ENCODE results near the gene AIFM2.
"Not testable (repeated sequence)": the region's sequence is repeated elsewhere in the genome, so short reads cannot be mapped to it uniquely, and the experiment has no call there.

- not testable (repeated sequence) for TF ChIP-seq ZNF8 (CRISPR knock-in tag; IDR thresholded peaks at IDR 0.05); TSHZ2 (CRISPR knock-in tag; IDR thresholded peaks at IDR 0.05); BACH2 (CRISPR knock-in tag; IDR thresholded peaks at IDR 0.05; ENCODE audit: borderline replicate concordance); CREB5 (CRISPR knock-in tag; IDR thresholded peaks at IDR 0.05; ENCODE audit: low read depth); ZFP30 (CRISPR knock-in tag; IDR thresholded peaks at IDR 0.05); ZC3H10 (CRISPR knock-in tag; IDR thresholded peaks at IDR 0.05); ISL1 (CRISPR knock-in tag; IDR thresholded peaks at IDR 0.05); ARNTL (CRISPR knock-in tag; IDR thresholded peaks at IDR 0.05; ENCODE audit: borderline replicate concordance, low read depth); ZFP3 (CRISPR knock-in tag; IDR thresholded peaks at IDR 0.05); RARB (CRISPR knock-in tag; IDR thresholded peaks at IDR 0.05); GLIS3 (CRISPR knock-in tag; IDR thresholded peaks at IDR 0.05)
- TF ChIP-seq, protein P1, sequence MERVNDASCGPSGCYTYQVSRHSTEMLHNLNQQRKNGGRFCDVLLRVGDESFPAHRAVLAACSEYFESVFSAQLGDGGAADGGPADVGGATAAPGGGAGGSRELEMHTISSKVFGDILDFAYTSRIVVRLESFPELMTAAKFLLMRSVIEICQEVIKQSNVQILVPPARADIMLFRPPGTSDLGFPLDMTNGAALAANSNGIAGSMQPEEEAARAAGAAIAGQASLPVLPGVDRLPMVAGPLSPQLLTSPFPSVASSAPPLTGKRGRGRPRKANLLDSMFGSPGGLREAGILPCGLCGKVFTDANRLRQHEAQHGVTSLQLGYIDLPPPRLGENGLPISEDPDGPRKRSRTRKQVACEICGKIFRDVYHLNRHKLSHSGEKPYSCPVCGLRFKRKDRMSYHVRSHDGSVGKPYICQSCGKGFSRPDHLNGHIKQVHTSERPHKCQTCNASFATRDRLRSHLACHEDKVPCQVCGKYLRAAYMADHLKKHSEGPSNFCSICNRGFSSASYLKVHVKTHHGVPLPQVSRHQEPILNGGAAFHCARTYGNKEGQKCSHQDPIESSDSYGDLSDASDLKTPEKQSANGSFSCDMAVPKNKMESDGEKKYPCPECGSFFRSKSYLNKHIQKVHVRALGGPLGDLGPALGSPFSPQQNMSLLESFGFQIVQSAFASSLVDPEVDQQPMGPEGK (CRISPR knock-in tag; IDR thresholded peaks at IDR 0.05; ENCODE audit: borderline replicate concordance), result not testable (repeated sequence)
- TF ChIP-seq, protein P2, sequence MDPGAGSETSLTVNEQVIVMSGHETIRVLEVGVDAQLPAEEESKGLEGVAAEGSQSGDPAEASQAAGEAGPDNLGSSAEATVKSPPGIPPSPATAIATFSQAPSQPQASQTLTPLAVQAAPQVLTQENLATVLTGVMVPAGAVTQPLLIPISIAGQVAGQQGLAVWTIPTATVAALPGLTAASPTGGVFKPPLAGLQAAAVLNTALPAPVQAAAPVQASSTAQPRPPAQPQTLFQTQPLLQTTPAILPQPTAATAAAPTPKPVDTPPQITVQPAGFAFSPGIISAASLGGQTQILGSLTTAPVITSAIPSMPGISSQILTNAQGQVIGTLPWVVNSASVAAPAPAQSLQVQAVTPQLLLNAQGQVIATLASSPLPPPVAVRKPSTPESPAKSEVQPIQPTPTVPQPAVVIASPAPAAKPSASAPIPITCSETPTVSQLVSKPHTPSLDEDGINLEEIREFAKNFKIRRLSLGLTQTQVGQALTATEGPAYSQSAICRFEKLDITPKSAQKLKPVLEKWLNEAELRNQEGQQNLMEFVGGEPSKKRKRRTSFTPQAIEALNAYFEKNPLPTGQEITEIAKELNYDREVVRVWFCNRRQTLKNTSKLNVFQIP (CRISPR knock-in tag; IDR thresholded peaks at IDR 0.05; ENCODE audit: borderline replicate concordance, low read depth), result not testable (repeated sequence)
- TF ChIP-seq, protein P3, sequence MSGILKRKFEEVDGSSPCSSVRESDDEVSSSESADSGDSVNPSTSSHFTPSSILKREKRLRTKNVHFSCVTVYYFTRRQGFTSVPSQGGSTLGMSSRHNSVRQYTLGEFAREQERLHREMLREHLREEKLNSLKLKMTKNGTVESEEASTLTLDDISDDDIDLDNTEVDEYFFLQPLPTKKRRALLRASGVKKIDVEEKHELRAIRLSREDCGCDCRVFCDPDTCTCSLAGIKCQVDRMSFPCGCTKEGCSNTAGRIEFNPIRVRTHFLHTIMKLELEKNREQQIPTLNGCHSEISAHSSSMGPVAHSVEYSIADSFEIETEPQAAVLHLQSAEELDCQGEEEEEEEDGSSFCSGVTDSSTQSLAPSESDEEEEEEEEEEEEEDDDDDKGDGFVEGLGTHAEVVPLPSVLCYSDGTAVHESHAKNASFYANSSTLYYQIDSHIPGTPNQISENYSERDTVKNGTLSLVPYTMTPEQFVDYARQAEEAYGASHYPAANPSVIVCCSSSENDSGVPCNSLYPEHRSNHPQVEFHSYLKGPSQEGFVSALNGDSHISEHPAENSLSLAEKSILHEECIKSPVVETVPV (CRISPR knock-in tag; IDR thresholded peaks at IDR 0.05), result not testable (repeated sequence)
Measured at GRCh38 chr10:70159366-70159765, 26.7 kb upstream of the AIFM2 start.

All from SK-N-SH treated with all-trans-retinoic acid at 6 μM for 48 hours (cell line).